ENCODE measurements around the gene CACNA2D2.

DNA sequence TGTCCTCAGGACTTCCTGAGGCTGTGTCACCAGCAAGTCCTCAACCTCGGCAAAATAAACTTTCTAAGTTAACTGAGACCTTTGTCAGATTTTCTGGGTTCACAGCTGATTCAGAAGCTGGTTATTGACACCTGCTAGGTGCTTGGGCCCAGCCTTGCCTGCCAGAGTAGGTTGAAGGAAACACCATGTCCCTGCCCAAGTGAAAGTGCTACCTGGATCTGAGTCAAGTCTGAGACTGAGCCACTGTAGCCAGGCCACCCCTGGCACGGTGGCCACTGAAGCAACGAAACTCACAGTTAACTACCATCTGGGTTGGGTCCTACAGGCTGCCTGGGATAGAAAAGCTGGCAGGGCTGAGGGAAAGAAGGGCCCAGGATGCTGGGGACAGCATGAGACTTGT, 189.1 kb downstream of the CACNA2D2 start:
- TF ChIP-seq, protein P1, sequence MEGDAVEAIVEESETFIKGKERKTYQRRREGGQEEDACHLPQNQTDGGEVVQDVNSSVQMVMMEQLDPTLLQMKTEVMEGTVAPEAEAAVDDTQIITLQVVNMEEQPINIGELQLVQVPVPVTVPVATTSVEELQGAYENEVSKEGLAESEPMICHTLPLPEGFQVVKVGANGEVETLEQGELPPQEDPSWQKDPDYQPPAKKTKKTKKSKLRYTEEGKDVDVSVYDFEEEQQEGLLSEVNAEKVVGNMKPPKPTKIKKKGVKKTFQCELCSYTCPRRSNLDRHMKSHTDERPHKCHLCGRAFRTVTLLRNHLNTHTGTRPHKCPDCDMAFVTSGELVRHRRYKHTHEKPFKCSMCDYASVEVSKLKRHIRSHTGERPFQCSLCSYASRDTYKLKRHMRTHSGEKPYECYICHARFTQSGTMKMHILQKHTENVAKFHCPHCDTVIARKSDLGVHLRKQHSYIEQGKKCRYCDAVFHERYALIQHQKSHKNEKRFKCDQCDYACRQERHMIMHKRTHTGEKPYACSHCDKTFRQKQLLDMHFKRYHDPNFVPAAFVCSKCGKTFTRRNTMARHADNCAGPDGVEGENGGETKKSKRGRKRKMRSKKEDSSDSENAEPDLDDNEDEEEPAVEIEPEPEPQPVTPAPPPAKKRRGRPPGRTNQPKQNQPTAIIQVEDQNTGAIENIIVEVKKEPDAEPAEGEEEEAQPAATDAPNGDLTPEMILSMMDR (IDR thresholded peaks at IDR 0.05), result no peak
- TF ChIP-seq POLR2A (IDR thresholded peaks at IDR 0.05) (no peak), POLR2AphosphoS5 (IDR thresholded peaks at IDR 0.05) (no peak), EP300 (IDR thresholded peaks at IDR 0.05) (no peak)
